22Rv1 (cell line): ENCODE measurements around the gene SCAF4.
"Not testable (repeated sequence)": the region's sequence is repeated elsewhere in the genome, so short reads cannot be mapped to it uniquely, and the experiment has no call there.

Experiments
- H3K27ac ChIP-seq: fragments of 450-650 bp; 2 replicates; pipeline ENCODE4 v1.5.1; 2017
- CTCF ChIP-seq: fragments of 450-650 bp; IDR thresholded peaks from 2 replicates; pipeline ENCODE4 v1.5.1; 2017; ENCODE audit warnings: mild to moderate bottlenecking
- ZFX ChIP-seq: fragments of 450-650 bp; IDR thresholded peaks from 2 replicates; pipeline ENCODE4 v1.6.1; 2017; ENCODE audit warnings: antibody characterized with exemption, borderline replicate concordance

Gene SCAF4

GRCh38 chr21:31656199-31657095, 75.5 kb downstream of the SCAF4 start:
- TF ChIP-seq ZFX (no peak), CTCF (no peak)
- no peak overlapping the region for H3K27ac ChIP-seq

- not testable (repeated sequence) for H3K27ac ChIP-seq
Measured at GRCh38 chr21:31654821-31655580, 76.9 kb downstream of the SCAF4 start.

GRCh38 chr21:31654340-31654739, 77.6 kb downstream of the SCAF4 start:
- H3K27ac ChIP-seq, result no peak overlapping the region
- TF ChIP-seq ZFX, result no peak

GRCh38 chr21:31651491-31651890, 80.4 kb downstream of the SCAF4 start:
- H3K27ac ChIP-seq, result not testable (repeated sequence)

- TF ChIP-seq ZFX, result no peak
- TF ChIP-seq CTCF, result no peak
- H3K27ac ChIP-seq, result no peak overlapping the region
Measured at GRCh38 chr21:31650930-31651329, 81.0 kb downstream of the SCAF4 start.

- no peak overlapping the region for H3K27ac ChIP-seq
- TF ChIP-seq ZFX, result no peak
- no peak for TF ChIP-seq CTCF
Measured at GRCh38 chr21:31647650-31648049, 84.3 kb downstream of the SCAF4 start.

GRCh38 chr21:31644643-31645042, 87.3 kb downstream of the SCAF4 start:
- TF ChIP-seq ZFX (no peak), CTCF (no peak)
- H3K27ac ChIP-seq, result no peak overlapping the region

- H3K27ac ChIP-seq, result no peak overlapping the region
- no peak for TF ChIP-seq CTCF
- TF ChIP-seq ZFX, result no peak
Measured at GRCh38 chr21:31641416-31641922, 90.4 kb downstream of the SCAF4 start.
